NCI-H82 treated with DMSO at 0.1 percent for 48 hours (cell line): ENCODE data around the gene BCL2L13.

Experiments used
- DNase-seq: peaks from one replicate; lab custom pipeline; 2025; ENCODE audit not compliant: unreplicated experiment; lab: John Stamatoyannopoulos, UW

The BCL2L13 gene

GRCh38 chr22:17777005-17777716, 138.6 kb downstream of the BCL2L13 start:
- DNase-seq = no peak

- DNase-seq = no peak
Measured at GRCh38 chr22:17777717-17778044, 139.1 kb downstream of the BCL2L13 start.

GRCh38 chr22:17778412-17778976, 139.9 kb downstream of the BCL2L13 start:
- DNase-seq = no peak

GRCh38 chr22:17779286-17780115, 140.9 kb downstream of the BCL2L13 start:
- DNase-seq = no peak

GRCh38 chr22:17780116-17780740, 141.7 kb downstream of the BCL2L13 start:
- no peak for DNase-seq
